Stimulated activated CD4-positive, alpha-beta T cell treated with anti-CD3 and anti-CD28 coated beads, TNF-alpha, amount 100 ng/mL, for 1 hour (primary cell): ENCODE data around the gene PIRT.

Experiments used
- DNase-seq, 3 donors: peaks; one replicate each; pipeline ENCODE4 v3.0.0-alpha.2; 2020; ENCODE audit warnings: low read depth in 3 of 3, low spot score in 1 of 3

Gene PIRT

GRCh38 chr17:10790491-10791401, 47.1 kb downstream of the PIRT start:
- no peak for DNase-seq

GRCh38 chr17:10789694-10790271, 48.1 kb downstream of the PIRT start:
- no peak for DNase-seq

- DNase-seq, result no peak
Observed at GRCh38 chr17:10787306-10788045, 50.4 kb downstream of the PIRT start.

GRCh38 chr17:10785295-10785694, 52.6 kb downstream of the PIRT start:
- no peak for DNase-seq

GRCh38 chr17:10779609-10780008, 58.3 kb downstream of the PIRT start:
- DNase-seq, result no peak

- DNase-seq, result no peak
Observed at GRCh38 chr17:10777890-10778289, 60.0 kb downstream of the PIRT start.

GRCh38 chr17:10777131-10777807, 60.6 kb downstream of the PIRT start:
- no peak for DNase-seq

GRCh38 chr17:10776381-10776780, 61.5 kb downstream of the PIRT start:
- no peak for DNase-seq

- no peak for DNase-seq
Observed at GRCh38 chr17:10775740-10776356, 62.0 kb downstream of the PIRT start.

GRCh38 chr17:10775058-10775457, 62.8 kb downstream of the PIRT start:
- no peak for DNase-seq

- no peak for DNase-seq
Observed at GRCh38 chr17:10773391-10773790, 64.5 kb downstream of the PIRT start.
